ENCODE data around the gene GJA4.

DNA sequence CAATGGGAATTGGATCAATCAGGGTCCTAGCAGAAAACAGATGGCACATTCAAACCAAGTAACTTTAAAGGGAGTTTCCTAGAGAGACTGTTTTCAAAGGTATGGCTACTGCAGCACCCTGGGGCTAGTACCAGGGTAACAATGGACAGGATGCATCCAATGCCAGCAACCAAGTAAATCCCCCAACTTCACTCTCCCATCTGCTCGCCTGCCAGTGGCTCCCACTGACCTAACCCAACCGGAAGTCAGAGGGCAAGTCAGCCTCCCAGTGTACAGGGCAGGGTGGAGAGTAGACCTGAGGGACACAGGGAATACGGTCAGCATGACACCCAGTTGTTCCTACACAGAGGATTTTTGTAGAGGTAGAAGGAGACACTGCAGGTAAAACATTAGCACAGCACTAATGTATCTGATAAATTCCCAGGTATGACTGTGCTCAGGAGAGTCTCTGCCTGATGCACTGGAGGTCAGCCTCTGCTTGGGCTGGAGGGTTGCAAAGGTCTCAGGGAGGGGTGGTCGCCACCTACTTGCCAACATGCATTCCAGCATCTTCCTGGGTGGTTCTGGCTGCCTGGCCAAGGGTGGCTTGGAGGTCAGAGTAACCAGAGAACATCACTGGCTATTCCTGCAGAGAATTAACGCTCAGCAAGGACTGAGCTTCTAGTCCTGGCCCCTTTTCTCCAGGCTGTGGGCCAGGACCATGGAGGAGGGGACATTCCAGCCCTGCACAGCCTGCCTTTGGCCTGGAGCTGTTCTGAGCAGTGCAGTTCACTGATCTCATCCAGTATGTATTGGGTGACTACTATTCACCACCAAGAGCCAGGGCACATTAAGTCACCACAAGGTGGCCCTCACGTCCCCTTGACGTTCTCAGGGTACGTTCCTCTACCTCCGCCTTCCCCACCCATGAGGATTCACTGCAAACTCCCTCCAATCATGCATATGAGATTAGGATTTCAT lies 5.1 kb upstream of the GJA4 start:
- no peak for TF ChIP-seq POLR2AphosphoS5 (IDR thresholded peaks at IDR 0.05; ENCODE audit: insufficient read depth, low read depth, low read length)
- TF ChIP-seq, protein P1, sequence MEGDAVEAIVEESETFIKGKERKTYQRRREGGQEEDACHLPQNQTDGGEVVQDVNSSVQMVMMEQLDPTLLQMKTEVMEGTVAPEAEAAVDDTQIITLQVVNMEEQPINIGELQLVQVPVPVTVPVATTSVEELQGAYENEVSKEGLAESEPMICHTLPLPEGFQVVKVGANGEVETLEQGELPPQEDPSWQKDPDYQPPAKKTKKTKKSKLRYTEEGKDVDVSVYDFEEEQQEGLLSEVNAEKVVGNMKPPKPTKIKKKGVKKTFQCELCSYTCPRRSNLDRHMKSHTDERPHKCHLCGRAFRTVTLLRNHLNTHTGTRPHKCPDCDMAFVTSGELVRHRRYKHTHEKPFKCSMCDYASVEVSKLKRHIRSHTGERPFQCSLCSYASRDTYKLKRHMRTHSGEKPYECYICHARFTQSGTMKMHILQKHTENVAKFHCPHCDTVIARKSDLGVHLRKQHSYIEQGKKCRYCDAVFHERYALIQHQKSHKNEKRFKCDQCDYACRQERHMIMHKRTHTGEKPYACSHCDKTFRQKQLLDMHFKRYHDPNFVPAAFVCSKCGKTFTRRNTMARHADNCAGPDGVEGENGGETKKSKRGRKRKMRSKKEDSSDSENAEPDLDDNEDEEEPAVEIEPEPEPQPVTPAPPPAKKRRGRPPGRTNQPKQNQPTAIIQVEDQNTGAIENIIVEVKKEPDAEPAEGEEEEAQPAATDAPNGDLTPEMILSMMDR (IDR thresholded peaks at IDR 0.05; ENCODE audit: extremely low read depth in 1 of 2, insufficient read depth in 1 of 2, low read depth in 1 of 2, low read length in 2 of 2), result peak; percentile 31 to 40
- no peak for TF ChIP-seq POLR2A (IDR thresholded peaks at IDR 0.05; ENCODE audit: low read depth, low read length)
- TF ChIP-seq JUN (IDR thresholded peaks at IDR 0.05; ENCODE audit: borderline replicate concordance, insufficient read depth, insufficient read length, low read depth), result no peak
- TF ChIP-seq MYC (IDR thresholded peaks at IDR 0.05; ENCODE audit: low read depth, low read length), result no peak
- no peak for TF ChIP-seq EZH2 (IDR thresholded peaks at IDR 0.05; ENCODE audit: borderline replicate concordance, low read depth, low read length, severe bottlenecking)
- no peak for TF ChIP-seq MAX (IDR thresholded peaks at IDR 0.05; ENCODE audit: insufficient read depth, insufficient read length)
